ENCODE results near the gene ARHGEF25.
"Not testable (repeated sequence)": the region's sequence is repeated elsewhere in the genome, so short reads cannot be mapped to it uniquely, and the experiment has no call there.

ARHGEF25 gene

GRCh38 chr12:57623385-57623784, 12.2 kb downstream of the ARHGEF25 start:
- no peak for DNase-seq

- no peak for DNase-seq
These were observed 12.7 kb downstream of the ARHGEF25 start for GRCh38 chr12:57623811-57624390.

- DNase-seq, result no peak
These were observed 13.4 kb downstream of the ARHGEF25 start for GRCh38 chr12:57624441-57625220.

- DNase-seq, result no peak
These were observed 14.2 kb downstream of the ARHGEF25 start for GRCh38 chr12:57625261-57626032.

GRCh38 chr12:57626111-57626920, 15.1 kb downstream of the ARHGEF25 start:
- no peak for DNase-seq

- DNase-seq, result no peak
These were observed 15.7 kb downstream of the ARHGEF25 start for GRCh38 chr12:57626921-57627445.

- DNase-seq, result no peak
These were observed 16.5 kb downstream of the ARHGEF25 start for GRCh38 chr12:57627501-57628279.

- no peak for DNase-seq
These were observed 17.3 kb downstream of the ARHGEF25 start for GRCh38 chr12:57628280-57629191.

GRCh38 chr12:57629897-57630471, 18.7 kb downstream of the ARHGEF25 start:
- no peak for DNase-seq

GRCh38 chr12:57630891-57631433, 19.7 kb downstream of the ARHGEF25 start:
- no peak for DNase-seq

- DNase-seq, result no peak
These were observed 20.4 kb downstream of the ARHGEF25 start for GRCh38 chr12:57631566-57632072.

GRCh38 chr12:57632073-57632957, 21.1 kb downstream of the ARHGEF25 start:
- peak; percentile 17 for DNase-seq

- DNase-seq, result peak; percentile 69
These were observed 22.0 kb downstream of the ARHGEF25 start, which contains the start of gene B4GALNT1 for GRCh38 chr12:57632958-57633840. B4GALNT1 (minus strand) TSS chr12:57633201; CDS start chr12:57632132, 1,069 bp downstream.

GRCh38 chr12:57636731-57637130, 25.5 kb downstream of the ARHGEF25 start:
- DNase-seq, result not testable (repeated sequence)

- DNase-seq, result no peak
These were observed 26.1 kb downstream of the ARHGEF25 start for GRCh38 chr12:57637364-57637763.

- DNase-seq, result no peak
These were observed 26.9 kb downstream of the ARHGEF25 start for GRCh38 chr12:57638096-57638495.

All from NCI-H1105 treated with DMSO at 0.1 percent for 48 hours (cell line).